ENCODE results near the gene CAPZA2.

Gene CAPZA2

DNA sequence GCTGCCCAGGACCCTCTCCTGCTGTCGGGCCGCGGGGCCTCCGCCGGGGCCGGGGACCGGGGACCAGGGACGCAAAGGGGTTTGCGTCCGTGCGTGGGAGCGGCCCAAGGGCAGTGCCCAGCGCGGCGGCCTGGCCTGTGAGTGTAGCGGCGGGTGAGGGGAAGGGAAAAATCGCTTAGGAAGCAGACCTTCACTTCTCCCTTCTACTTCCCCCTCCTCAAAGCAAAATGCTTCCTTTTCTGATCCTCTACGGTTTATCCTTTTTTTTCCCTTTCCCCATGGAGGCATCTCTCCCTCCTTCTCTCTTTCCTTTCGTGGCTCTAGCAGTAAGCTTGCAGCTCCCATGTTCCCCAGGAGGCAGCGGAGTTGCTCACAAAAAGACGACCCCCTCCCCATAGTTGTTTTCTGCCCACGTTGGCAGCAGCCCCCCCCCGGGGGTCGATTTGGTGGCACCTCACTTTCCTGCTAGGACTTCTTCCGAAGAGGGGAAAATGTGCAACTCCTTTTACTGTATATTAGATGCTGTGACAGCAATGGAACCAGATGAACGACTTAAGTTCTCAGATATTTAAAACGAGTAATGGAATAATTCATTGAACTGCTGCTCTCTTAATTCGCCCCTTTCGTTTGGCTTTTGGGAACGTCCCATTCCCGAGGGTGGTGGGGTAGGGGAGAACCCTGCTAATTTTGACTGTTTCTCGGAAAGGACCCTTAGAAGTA lies 724 bp downstream of the CAPZA2 start:
- peak in 1 of 2 donors; percentile 16 for DNase-seq

DNA sequence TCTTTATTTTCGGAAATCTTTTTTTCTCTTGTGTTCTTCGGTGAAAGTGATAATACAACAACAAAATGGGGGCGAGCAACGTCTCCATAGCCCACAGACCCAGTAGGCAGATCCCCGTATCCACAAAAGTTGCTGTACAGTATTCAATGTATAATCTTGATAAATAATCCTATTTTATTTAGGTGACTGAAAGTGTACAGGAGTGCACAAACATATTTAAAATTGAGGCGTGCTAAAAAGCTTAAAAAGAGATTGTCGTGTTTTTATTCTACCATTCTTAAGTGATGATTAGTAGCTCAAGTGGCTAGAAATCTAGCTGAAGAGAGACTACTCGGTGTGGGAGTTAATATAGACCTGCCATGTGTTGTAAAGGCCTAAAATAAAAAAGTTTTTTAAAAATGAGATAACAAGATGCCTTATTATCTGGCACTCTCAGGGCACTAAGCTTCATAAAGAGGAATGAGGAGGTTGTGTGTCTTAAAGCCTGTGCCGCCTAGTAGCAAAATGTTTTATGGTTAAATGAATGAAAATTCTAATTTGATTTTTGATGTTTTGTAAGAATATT lies 1.6 kb downstream of the CAPZA2 start:
- DNase-seq, result no peak

- DNase-seq, result no peak
Observed at GRCh38 chr7:116871061-116871700, 8.8 kb downstream of the CAPZA2 start.

GRCh38 chr7:116872026-116872425 lies 9.6 kb downstream of the CAPZA2 start:
- no peak for DNase-seq

GRCh38 chr7:116873619-116874018 lies 11.2 kb downstream of the CAPZA2 start:
- no peak for DNase-seq

- no peak for DNase-seq
Observed at GRCh38 chr7:116876664-116877442, 14.5 kb downstream of the CAPZA2 start.

GRCh38 chr7:116877443-116878217 lies 15.2 kb downstream of the CAPZA2 start:
- no peak for DNase-seq

- no peak for DNase-seq
Observed at GRCh38 chr7:116884691-116885090, 22.3 kb downstream of the CAPZA2 start.

- no peak for DNase-seq
Observed at GRCh38 chr7:116885724-116886123, 23.3 kb downstream of the CAPZA2 start.

- no peak for DNase-seq
Observed at GRCh38 chr7:116886543-116887156, 24.3 kb downstream of the CAPZA2 start.

GRCh38 chr7:116888895-116889294 lies 26.5 kb downstream of the CAPZA2 start:
- no peak for DNase-seq

DNA sequence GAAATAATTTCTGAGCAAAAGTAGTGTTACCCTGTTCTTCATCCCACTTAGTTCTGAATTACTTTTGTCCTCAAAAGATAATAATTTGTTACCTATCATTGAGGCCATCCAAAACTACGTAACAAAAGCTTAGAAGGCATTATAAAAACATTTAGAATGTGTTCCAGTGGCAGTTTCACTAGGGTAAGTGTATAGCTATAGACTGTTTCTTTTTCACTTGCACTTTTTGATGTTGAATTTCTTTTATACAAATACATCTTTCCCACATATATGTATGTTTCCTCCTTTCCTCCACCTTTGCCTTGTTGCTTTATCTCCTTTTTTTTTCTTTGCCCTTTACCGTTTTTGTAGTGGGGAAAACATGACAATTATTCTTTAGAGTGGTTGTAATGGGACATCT lies 33.5 kb downstream of the CAPZA2 start:
- DNase-seq, result no peak

- no peak for DNase-seq
Observed at GRCh38 chr7:116897661-116898060, 35.3 kb downstream of the CAPZA2 start.

DNA sequence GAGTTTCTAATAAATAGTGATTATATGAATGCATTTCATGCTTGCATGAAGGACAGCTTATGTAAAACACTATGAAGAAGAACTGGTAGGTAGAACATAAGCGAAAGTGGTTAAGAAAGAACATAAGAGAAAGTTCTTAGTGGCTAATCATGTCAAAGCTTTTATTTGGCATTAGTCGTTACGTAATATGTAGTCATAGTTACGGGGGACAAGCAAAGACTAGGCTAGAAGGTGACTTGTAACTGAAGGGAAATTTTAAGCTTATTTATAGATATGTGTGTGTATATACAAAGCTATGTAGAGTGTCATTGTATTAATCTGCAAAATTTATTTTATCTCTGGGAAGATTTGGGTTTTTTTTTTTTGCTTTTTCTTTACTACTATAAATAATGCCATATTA lies 36.9 kb downstream of the CAPZA2 start:
- DNase-seq, result no peak

DNA sequence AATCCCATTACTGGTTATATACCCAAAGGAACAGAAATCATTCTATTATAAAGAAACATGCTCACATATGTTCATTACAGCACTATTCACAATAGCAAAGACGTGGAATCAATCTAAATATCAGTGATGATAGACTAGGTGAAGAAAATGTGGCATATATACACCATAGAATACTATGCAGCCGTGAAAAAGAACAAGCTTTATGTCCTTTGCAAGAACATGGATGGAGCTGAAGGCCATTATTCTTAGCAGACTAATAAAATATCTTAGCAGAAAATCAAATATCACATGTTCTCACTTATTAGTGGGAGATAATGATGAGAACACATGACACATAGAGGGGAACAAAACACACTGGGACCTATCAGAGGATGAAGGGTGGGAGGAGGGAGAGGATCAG lies 38.8 kb downstream of the CAPZA2 start:
- no peak for DNase-seq

DNA sequence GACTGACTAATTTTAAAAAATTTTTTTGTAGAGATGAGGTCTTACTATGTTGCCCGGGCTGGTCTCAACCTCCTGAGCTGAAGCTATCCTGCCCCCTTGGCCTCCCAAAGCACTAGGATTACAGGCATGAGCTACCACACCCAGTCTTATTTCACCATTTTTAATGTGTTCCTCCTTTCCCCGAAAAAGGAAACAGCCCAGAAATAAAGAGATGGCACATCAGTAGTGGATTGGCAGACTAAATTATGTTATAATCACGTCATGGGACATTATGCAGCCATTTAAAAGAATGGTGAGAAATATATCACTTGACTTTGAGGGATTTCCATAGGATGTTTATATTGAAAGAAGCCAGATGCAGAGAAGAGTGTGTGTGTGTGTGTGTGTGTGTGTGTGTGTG lies 40.5 kb downstream of the CAPZA2 start:
- no peak for DNase-seq

GRCh38 chr7:116906391-116906790 lies 44.0 kb downstream of the CAPZA2 start:
- no peak for DNase-seq

GRCh38 chr7:116910383-116910782 lies 48.0 kb downstream of the CAPZA2 start:
- DNase-seq, result no peak

- no peak for DNase-seq
Observed at GRCh38 chr7:116911801-116912200, 49.4 kb downstream of the CAPZA2 start.

GRCh38 chr7:116912269-116912909 lies 50.0 kb downstream of the CAPZA2 start:
- DNase-seq, result no peak

DNA sequence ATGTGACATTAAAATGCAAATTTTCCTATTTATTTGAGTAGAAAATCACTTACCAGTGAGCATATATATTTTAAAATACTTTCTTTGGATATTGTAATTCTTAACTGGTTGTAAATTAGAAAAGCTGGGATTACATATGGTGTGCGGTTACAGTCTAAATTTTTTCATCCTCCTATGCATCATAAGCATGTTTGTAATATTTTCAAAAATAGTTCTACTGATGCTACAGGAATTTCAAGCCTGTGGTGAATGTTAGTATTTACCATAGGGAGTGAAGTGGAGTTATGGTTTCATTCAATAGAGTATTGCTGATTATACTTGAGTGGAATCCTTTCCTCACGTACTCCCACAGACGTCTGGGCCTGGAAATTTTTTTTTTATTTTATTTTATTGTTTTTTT lies 56.3 kb downstream of the CAPZA2 start:
- DNase-seq, result no peak

DNA sequence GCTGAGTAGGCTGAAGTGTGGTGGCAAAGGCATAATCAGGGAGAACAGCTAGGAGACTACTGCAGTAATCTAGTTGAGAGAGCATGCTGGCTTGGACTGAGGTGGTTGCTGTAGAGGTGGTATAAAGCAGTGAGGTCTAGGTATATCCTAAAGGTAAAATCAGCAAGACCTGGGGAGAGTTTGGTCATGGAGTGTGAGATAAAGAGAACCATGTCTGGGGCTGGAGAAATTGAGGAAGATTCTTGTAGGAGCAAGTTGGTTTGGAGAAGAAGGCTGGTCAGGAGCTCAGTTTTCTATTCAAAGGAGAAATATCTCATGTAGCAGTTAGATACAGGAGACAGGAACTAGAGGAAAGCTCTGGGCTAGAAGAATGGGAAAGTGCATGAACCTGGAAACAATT lies 58.0 kb downstream of the CAPZA2 start:
- DNase-seq, result no peak
